Neural cell (in vitro differentiated cells): Measurements from ENCODE around the gene FBRSL1. TPM values are rescaled to one million over a fixed set of nuclear protein-coding genes. Genes with fewer than 3 reads are reported as not detected.

ENCODE experiments used
- H2AFZ ChIP-seq: fragments of 200-600, 300-800 bp; sonication (generic), shearing (Covaris generic); 2 replicates; pipeline ENCODE4 v1.6.0; 2014; ENCODE audit warnings: low read depth, mild to moderate bottlenecking, antibody characterized with exemption, low read length, moderate library complexity
- H3F3A ChIP-seq: fragments of 200-600 bp; shearing (Covaris generic); 2 replicates; pipeline ENCODE4 v1.6.1; 2016; ENCODE audit warnings: mild to moderate bottlenecking, moderate library complexity, mixed read lengths, antibody characterized with exemption, low read length; ENCODE audit not compliant: insufficient read depth, poor library complexity, severe bottlenecking
- H3K27ac ChIP-seq: fragments of 200-600, 300-800 bp; sonication (generic), shearing (Covaris generic); 2 replicates; pipeline ENCODE4 v1.5.1; 2014; ENCODE audit warnings: mild to moderate bottlenecking, low read length, moderate library complexity
- H3K27me3 ChIP-seq: fragments of 300-800, 200-600 bp; sonication (generic), shearing (Covaris generic); 2 replicates; pipeline ENCODE4 v1.6.0; 2014; ENCODE audit warnings: mild to moderate bottlenecking, low read depth, low read length, moderate library complexity; ENCODE audit not compliant: insufficient read depth
- H3K36me3 ChIP-seq: fragments of 300-800, 200-600 bp; sonication (generic), shearing (Covaris generic); 2 replicates; pipeline ENCODE4 v1.5.1; 2014; ENCODE audit warnings: mild to moderate bottlenecking, antibody characterized with exemption, low read length, moderate library complexity; ENCODE audit not compliant: insufficient read depth
- H3K4me2 ChIP-seq: fragments of 300-800, 200-600 bp; sonication (generic), shearing (Covaris generic); 2 replicates; pipeline ENCODE4 v1.6.0; 2014; ENCODE audit warnings: mild to moderate bottlenecking, low read length
- H3K4me3 ChIP-seq: fragments of 300-800, 200-600 bp; sonication (generic), shearing (Covaris generic); 2 replicates; pipeline ENCODE4 v1.5.1; 2014; ENCODE audit warnings: mild to moderate bottlenecking, low read length, moderate library complexity
- H3K79me2 ChIP-seq: fragments of 200-600 bp; shearing (Covaris generic); replicated peaks from 2 replicates; pipeline ENCODE4 v1.6.0; 2014; ENCODE audit warnings: mild to moderate bottlenecking, low read length, moderate library complexity; ENCODE audit not compliant: insufficient read depth
- H3K9ac ChIP-seq: fragments of 300-800, 200-600 bp; sonication (generic), shearing (Covaris generic); 2 replicates; pipeline ENCODE4 v1.6.1; 2016; ENCODE audit warnings: mild to moderate bottlenecking, low read length, mixed read lengths
- H3K9me2 ChIP-seq: fragments of 200-600 bp; shearing (Covaris generic); 2 replicates; pipeline ENCODE4 v1.6.1; 2016; ENCODE audit warnings: mild to moderate bottlenecking, low read length, mixed read lengths; ENCODE audit not compliant: insufficient read depth
- H3K9me3 ChIP-seq: fragments of 200-600, 300-800 bp; sonication (generic), shearing (Covaris generic); 2 replicates; pipeline ENCODE4 v1.6.1; 2016; ENCODE audit warnings: mild to moderate bottlenecking, mixed run types, low read length, moderate library complexity, mixed read lengths
- H4K20me1 ChIP-seq: fragments of 200-600 bp; shearing (Covaris generic); 2 replicates; pipeline ENCODE4 v1.6.1; 2016; ENCODE audit warnings: mild to moderate bottlenecking, mixed run types; ENCODE audit not compliant: insufficient read depth
- CTCF ChIP-seq: fragments of 450-650 bp; IDR thresholded peaks from 2 replicates; pipeline ENCODE4 v1.5.1; 2014; ENCODE audit warnings: antibody characterized with exemption, mild to moderate bottlenecking, moderate library complexity; ENCODE audit not compliant: poor library complexity, severe bottlenecking
- EP300 ChIP-seq: fragments of 450-650 bp; conservative IDR thresholded peaks from 2 replicates; pipeline ENCODE4 v1.6.1; 2014; ENCODE audit warnings: antibody characterized with exemption, mild to moderate bottlenecking, moderate library complexity; ENCODE audit not compliant: poor library complexity, severe bottlenecking
- EZH2 ChIP-seq: fragments of 200-600, 300-800 bp; shearing (Covaris generic), sonication (generic); IDR thresholded peaks from 2 replicates; pipeline ENCODE4 v1.6.1; 2014; ENCODE audit warnings: antibody characterized with exemption, low read length, borderline replicate concordance, mild to moderate bottlenecking; ENCODE audit not compliant: insufficient read depth, poor library complexity, severe bottlenecking
- MXI1 ChIP-seq: fragments of 450-650 bp; conservative IDR thresholded peaks from 2 replicates; pipeline ENCODE4 v1.6.1; 2014; ENCODE audit warnings: antibody characterized with exemption, mild to moderate bottlenecking; ENCODE audit not compliant: poor library complexity, severe bottlenecking
- POLR2AphosphoS5 ChIP-seq: IDR thresholded peaks from 2 replicates; pipeline ENCODE4 v1.6.1; 2012
- RAD21 ChIP-seq: fragments of 450-650 bp; conservative IDR thresholded peaks from 2 replicates; pipeline ENCODE4 v1.6.1; 2014; ENCODE audit warnings: antibody characterized with exemption, mild to moderate bottlenecking, moderate library complexity
- REST ChIP-seq: IDR thresholded peaks from 2 replicates; pipeline ENCODE4 v1.6.1; 2012; ENCODE audit warnings: borderline replicate concordance
- SMC3 ChIP-seq: fragments of 450-650 bp; conservative IDR thresholded peaks from 2 replicates; pipeline ENCODE4 v1.6.1; 2014; ENCODE audit warnings: antibody characterized with exemption, mild to moderate bottlenecking, moderate library complexity; ENCODE audit not compliant: poor library complexity
- TAF1 ChIP-seq: IDR thresholded peaks from 2 replicates; pipeline ENCODE4 v1.6.1; 2012; ENCODE audit warnings: low read depth
- polyA plus RNA-seq: library from polyadenylated mRNA; depleted of rRNA; stranded (reverse); fragments of >200 nt; gene quantifications from 2 replicates; pipeline ENCODE4 v1.2.3, GENCODE V29; 2014

FBRSL1 gene
- polyA plus RNA-seq, 1 donor from 2014 or later = 11.9 TPM

GRCh38 chr12:132495629-132496357 is 5.8 kb downstream of the FBRSL1 start:
- Histone ChIP-seq H4K20me1 (peaks cover 28% of the 10 kb centered on the region), H2AFZ (no peak overlapping the region), H3K9me2 (no peaks in the 10 kb centered on the region), H3K9me3 (no peaks in the 10 kb centered on the region), H3K79me2 (peaks cover 81% of the 10 kb centered on the region), H3K4me2 (no peak overlapping the region), H3K27ac (no peak overlapping the region), H3F3A (no peaks in the 10 kb centered on the region), H3K4me3 (no peak overlapping the region), H3K36me3 (no peaks in the 10 kb centered on the region), H3K9ac (no peak overlapping the region), H3K27me3 (no peaks in the 10 kb centered on the region)
- TF ChIP-seq POLR2AphosphoS5 (no peak), SMC3 (no peak), EZH2 (no peak), CTCF (no peak), TAF1 (no peak), MXI1 (no peak), RAD21 (no peak), REST (no peak), EP300 (no peak)

GRCh38 chr12:132496358-132496669 is 6.4 kb downstream of the FBRSL1 start:
- no peak overlapping the region for H3K9ac ChIP-seq
- H3K4me3 ChIP-seq = no peak overlapping the region
- H3K4me2 ChIP-seq = no peak overlapping the region
- H3K27me3 ChIP-seq = no peaks in the 10 kb centered on the region
- no peak overlapping the region for H3K27ac ChIP-seq
- H4K20me1 ChIP-seq = peaks cover 28% of the 10 kb centered on the region
- H3K79me2 ChIP-seq = peaks cover 79% of the 10 kb centered on the region
- H3K9me2 ChIP-seq = no peaks in the 10 kb centered on the region
- no peak overlapping the region for H2AFZ ChIP-seq
- no peaks in the 10 kb centered on the region for H3K9me3 ChIP-seq
- TF ChIP-seq EZH2 = no peak
- no peak for TF ChIP-seq CTCF
- no peaks in the 10 kb centered on the region for H3F3A ChIP-seq
- H3K36me3 ChIP-seq = no peaks in the 10 kb centered on the region
